ENCODE results near the gene ANO5.
"Not testable (repeated sequence)": the region's sequence is repeated elsewhere in the genome, so short reads cannot be mapped to it uniquely, and the experiment has no call there.

Gene ANO5

DNA sequence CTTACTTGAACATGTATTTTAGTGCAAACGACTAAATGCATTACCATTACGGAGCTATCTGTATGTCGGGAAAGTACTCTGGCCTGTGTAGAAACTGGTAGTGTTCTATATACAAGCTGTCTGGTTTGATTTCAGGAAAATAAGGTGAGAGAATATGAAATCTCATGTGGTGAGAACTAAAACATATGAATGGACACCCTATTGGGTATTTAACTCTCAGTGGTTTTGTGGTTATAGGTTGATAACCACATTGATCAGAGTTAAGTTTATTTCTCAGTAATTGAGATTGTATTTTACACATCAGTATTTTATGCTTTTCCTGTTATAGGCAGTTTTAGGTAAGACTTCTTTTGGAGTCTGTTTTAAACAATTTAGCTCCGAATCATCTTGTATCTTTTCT lies 10.4 kb downstream of the ANO5 start:
- no peak for DNase-seq (ENCODE audit: low read depth)

DNA sequence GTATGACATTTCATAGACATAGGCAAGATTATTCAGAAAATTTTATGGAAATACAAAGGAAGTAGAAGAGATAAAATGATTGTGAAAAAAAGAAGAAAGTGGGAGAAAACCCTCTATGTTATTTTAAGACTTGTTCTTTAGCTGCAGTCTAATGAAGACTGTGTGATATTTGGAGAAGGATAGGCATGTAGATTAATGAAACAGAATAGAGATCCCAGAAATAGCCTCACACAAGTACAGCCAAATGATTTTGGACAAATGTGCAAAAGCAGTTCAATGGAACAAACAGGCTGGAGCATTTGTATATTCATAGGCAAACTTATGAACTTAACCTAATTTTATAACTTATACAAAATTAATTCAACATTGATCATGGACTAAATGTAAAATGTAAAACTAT lies 14.3 kb downstream of the ANO5 start:
- no peak for DNase-seq (ENCODE audit: low read depth)

DNA sequence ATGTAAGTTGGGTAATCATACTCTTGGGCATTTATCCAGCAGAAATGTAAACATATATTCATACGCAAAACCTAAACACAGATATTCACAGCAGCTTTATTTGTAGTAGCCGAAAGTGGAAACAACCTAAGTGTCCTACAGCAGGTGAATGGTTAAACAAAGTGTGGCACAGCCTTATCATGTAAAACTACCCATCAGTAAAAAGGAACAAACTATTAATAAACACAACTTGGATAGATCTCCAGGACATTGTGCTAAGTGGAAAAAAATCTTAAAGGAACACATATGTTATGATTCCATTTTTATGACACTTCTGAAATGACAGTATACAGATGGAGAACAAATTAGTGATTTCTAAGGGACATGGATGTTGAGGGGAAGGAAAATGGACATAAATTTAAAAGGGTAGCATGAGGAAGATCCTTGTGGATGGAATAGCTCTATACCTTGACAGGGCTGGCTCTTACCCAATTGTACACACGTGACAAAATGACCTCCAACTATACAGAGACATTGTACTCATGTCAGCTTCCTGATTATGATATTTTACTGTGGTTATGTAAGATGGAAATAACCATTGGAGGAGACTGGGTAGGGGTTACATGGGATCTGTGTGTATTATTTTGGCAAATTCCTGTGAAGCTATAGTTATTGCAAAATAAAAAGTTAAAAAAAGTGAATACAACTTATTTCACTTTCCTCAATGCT lies 15.4 kb downstream of the ANO5 start:
- DNase-seq (ENCODE audit: low read depth) = no peak

DNA sequence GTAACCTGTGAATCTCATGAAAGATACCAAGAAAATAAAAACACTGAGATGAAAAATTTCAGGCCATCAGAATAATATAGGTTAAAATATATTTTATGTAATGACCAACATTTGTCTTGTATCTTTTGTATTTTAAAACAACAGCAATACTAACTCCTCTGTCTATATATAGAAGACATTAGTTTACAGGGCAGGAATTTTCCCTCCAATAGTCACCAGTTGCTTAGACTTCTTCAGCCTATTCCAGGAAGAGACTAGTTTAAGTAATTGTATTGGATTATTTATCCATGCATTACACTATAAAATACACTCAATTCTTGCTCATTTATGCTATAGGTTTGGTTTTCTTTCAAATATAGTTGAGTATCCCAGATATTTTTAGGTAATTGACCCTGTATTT lies 24.1 kb downstream of the ANO5 start:
- DNase-seq (ENCODE audit: low read depth) = no peak

DNA sequence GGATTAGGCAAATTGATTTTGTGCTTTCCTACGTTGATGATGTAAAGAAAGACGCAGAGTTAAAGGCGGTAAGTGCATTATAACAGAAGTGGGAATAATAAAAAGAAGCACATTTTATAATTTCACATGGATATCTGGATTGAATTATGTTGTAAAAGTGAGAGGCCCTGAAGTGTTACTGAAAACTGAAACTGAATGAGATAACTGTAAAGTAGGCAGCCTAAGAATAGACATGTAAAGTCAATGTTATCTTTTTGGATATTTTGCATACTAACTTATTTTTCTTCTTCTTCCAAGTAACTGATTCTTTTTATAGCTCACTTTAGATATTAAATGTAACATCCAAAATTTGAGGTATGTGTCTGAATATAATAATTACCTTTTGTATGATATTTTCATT lies 28.3 kb downstream of the ANO5 start:
- no peak for DNase-seq (ENCODE audit: low read depth)

DNA sequence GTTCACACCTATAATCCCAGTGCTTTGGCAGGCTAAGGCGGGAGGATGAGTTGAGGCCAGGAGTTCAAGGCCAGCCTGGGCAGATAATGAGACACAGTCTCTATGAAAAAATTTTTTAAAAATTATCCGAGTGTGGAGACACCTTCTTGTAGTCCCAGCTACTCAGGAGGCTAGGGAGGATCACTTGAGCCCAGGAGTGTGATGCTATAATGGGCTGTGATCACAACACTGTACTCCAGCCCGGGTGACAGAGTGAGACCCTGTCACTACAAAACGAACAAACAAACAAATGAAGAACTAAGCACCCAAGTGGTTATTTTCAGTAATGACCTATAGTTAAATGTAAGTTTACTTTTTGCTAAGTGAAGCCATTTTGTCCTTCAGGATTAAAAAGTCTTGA lies 32.3 kb downstream of the ANO5 start:
- DNase-seq (ENCODE audit: low read depth) = no peak

DNA sequence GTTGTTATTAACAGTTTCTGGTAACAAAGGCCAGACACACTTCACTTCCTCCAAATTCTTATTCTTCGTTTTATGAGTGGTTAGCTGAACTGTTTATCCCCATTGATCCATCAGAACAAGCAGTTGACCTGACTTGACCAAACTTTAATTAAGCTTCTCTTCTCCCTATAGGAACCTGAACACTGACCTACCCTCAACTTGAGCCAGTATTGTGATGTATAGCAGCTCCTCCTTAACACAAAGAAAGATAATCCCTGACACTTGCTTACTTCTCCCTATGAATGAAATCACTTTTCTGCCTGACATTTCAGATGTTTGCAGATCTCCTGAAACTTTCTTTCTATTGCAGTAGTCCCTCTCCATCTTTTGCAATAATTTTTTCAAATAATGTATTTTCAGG lies 41.9 kb downstream of the ANO5 start:
- no peak for DNase-seq (ENCODE audit: low read depth)

DNA sequence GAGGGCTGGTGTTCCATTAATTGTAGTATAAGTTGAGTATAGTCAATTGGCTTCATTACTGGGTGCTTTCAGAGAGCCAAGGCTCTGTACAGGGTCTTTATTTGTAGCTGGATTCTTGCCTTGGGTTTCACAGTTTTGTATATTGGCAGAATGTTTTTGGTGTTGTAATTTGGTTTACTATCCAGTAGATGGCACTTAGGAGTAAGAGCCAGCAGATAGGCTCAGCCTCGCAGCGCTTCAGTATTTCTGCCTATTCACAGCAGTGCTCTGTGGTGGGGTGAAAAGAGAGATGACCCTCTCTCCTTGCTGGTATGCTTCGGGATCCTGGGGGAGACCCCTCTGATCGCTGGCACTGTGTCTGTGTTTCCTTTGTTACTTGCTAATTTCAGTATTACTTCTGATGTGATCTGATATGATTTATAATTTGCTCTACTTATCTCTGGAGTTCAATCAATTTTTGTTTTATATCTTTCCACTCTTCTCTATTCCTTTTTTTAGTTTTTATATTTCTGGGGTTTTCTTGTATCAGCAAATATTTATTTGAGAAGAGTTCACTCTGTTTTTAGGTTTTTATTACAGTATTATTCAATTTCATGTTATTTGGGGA lies 52.2 kb downstream of the ANO5 start:
- DNase-seq (ENCODE audit: low read depth) = peak; percentile 9

DNA sequence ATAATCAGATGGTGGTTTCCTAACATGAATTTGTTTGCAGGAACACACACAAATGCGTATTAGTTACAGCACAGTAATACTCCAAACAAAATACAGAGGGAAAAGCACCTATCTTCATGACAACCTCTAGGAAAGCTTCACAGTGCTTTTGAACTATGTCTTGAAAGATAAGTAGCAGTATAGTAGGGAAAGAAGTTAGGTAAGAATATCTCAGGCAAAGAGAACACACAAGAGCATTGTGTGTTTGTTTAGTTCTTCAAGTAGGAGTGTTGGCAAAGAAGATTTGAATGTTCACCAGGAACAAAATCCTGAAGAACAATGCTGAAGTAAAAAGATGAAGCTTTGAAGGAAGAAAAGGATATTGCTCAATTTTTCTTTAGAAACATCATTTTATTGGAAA lies 54.1 kb downstream of the ANO5 start:
- no peak for DNase-seq (ENCODE audit: low read depth)

DNA sequence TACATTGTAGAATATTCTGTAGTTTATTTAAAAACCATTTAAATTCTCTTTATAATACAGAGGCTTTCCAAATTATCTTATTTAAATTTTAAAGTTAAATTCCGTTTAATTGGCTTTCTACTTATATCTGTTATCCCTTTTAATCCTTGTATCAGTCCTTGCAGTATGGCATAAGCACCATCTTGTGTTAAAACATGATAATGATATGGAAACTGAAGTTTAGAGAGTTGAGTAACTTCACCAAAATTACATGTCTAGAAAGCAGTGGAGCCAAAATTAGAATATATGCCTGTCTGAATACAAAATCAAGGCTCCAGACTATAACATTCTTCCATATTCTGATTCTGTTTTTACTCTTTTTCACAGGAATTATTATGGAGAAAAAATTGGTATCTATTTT lies 57.0 kb downstream of the ANO5 start:
- no peak for DNase-seq (ENCODE audit: low read depth)

DNA sequence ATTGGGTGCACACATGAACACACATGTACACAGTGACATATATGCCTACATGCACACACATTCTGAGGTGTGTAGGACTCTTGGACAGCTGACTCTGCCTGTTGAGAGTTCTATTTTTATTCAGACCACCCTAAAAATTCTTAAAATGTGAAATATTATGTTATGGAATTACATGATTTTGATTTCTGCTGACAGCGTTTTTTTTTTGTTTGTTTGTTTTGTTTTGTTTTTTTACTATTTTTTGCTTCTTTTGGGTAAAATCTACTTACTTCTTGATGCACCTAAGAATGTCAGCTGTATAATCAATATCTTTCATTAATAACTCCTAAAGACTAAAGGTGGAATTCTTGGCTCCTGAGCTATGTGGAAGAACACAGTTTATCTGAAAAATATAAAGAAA lies 64.0 kb downstream of the ANO5 start:
- DNase-seq (ENCODE audit: low read depth) = no peak

DNA sequence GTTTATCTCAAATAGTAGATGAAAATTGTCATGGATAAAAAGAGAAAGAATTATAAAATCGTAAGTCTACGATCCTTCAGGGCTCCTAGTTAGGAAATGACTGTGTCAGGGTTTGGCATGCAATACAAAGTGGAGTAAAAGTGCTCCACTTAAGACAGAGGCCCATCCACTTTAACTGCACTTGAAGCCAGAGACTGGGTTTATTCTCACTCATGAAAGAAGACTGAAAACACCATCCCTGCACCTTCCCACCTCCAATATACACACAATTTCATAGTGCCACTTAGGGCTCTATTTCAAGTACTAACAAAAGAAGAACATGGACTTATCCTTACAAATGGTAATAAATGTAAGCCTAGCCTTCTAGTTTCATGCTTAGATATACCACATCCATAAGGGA lies 70.7 kb downstream of the ANO5 start:
- DNase-seq (ENCODE audit: low read depth) = no peak

DNA sequence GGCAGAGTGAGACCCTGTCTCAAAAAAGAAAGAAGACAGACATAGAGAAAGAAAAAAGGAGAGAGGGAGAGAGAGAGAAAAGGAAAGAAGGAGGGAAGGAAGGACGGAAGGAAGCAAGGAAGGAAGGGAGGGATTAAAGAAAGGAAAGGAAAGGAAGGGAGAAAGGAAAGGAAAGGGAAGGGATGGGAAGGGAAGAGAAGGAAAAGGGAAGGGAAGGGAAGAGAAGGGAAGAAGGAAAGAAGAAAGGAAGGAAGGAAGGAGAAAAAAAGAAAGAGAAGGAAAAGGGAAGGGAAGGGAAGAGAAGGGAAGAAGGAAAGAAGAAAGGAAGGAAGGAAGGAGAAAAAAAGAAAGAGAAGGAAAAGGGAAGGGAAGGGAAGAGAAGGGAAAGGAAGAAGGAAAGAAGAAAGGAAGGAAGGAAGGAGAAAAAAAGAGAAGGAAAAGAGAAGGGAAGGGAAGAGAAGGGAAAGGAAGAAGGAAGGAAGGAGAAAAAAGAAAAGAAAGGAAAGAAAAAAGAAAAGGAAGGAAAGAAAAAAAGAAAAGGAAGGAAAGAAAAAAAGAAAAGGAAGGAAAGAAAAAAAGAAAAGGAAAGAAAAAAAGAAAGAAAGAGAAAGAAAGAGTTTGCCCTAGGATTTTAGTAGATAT lies 76.2 kb downstream of the ANO5 start:
- DNase-seq (ENCODE audit: low read depth) = not testable (repeated sequence)

DNA sequence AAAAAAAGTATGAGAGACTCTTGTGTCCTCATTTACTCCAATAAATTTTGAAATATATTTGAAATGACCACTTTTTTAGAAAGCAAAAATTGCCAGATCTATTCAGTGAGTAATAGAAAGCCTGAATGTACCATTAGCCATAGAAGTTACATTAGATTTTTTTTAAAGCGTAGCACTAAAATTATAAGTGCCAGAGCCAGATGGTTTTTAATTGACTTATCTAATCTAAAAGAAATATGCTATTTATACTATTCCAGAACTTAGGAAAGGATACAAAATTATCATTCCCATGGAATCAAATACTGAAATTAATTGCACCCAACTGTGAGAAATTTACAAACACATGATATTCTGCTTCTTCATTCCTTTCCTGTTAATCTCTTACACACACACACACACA lies 80.9 kb downstream of the ANO5 start:
- no peak for DNase-seq (ENCODE audit: low read depth)

DNA sequence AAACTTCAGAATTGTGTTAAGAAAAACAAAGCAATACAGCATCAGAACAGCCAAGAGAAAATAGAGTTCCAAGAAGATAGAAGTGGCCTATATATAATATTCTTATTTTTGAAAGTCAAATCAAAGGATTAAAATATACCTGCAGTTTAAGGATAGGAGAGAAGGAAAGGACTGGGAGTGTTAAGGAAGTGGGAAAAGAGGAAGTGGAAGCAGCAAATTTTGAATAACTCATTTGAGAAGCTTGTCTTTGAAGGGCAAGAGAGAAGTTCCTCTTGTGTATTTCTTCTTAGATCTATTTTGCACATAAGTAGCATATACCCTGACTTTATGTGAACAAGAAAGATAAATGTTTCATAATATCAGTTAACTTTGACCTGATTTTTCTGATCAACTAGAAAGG lies 82.7 kb downstream of the ANO5 start:
- no peak for DNase-seq (ENCODE audit: low read depth)

DNA sequence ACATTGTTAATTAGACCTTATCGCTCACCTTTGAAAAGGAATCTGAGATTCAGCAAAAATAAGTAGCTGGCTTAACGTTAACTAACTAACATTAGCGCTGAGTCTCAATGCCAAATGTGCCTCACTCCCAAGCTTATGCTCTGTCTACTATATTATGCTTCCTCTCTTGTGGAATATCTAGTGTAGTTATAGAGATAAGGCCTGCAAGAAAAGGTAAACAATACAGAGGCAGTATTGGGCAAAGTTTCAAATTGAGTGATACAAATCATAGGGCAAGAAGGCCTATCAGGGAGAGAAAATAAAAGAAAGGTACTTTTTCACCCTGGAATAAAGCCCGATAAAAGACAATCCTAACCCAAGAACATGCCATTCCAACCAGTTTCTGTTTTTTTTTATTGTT lies 83.7 kb downstream of the ANO5 start:
- DNase-seq (ENCODE audit: low read depth) = no peak

DNA sequence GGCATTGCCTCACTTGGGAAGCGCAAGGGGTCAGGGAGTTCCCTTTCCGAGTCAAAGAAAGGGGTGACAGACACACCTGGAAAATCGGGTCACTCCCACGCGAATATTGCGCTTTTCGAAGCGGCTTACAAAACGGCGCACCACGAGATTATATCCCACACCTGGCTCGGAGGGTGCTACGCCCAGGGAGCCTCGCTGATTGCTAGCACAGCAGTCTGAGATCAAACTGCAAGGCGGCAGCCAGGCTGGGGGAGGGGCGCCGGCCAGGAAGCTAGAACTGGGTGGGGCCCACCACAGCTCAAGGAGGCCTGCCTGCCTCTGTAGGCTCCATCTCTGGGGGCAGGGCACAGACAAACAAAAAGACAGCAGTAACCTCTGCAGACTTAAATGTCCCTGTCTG lies 92.1 kb downstream of the ANO5 start:
- DNase-seq (ENCODE audit: low read depth) = not testable (repeated sequence)

DNA sequence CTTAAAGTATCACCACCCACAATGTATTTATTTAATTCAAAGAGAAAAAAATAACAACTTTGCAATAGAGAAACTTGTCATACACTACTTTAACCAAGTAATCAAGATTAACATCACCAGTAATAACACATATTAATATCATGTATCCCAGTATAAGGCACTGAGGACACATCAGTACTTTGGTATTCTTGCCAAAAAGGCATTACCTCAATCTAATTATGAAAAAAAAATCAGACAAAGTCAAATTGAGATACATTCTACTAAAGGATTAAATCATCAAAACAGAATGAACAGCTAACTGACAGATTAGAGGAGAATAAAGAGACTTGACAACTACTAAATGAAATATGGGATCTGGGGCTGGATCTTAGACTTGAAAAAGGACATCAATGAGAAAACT lies 109.5 kb downstream of the ANO5 start:
- no peak for DNase-seq (ENCODE audit: low read depth)

DNA sequence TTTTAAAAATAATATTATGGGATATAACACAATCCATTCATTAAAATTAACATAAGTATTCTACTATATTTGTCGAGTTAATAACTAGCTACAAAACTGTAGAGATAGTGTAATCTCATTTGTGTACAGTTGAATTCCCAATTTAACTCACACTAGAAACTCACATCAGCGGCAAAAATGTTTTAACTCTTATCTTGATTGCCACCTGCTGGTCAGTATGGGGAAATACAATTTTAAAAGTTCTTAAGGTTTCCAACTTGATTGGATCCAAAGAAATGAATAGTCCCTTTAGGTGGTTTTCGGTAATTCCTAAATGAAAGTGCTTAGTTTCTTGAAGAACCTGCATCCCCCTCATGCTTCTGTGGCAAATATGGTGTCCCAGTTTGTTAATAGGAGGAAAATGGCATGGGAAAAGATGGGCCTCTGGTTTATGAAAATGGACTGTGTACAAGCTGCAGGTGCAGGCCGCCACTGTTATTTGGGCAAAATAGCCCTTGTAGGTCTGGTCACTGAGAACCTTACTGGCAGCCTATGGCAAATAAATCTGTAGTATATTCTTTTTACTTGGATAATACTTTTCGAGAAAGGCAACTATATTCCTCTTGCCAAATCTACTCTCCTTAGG lies 111.6 kb downstream of the ANO5 start:
- DNase-seq (ENCODE audit: low read depth) = no peak

DNA sequence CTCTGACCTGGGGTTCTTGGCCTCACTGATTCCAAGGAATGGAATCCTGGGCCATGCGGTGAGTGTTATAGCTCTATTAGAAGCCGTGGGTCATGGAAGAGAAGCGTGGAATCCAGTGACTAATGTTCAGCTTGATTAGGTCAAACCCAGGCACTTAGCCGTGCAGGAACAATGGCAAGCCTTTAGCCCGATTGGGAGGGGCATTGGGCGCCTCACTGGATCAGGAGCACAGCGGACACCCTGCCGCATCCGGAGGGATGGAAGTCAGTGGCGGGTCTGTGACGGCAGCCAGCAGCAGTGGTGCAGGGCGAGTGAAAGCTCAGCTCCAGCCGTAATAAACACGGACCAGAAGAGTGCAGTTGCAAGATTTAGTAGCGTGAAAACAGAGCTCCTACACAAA lies 124.8 kb downstream of the ANO5 start:
- DNase-seq (ENCODE audit: low read depth) = no peak

DNA sequence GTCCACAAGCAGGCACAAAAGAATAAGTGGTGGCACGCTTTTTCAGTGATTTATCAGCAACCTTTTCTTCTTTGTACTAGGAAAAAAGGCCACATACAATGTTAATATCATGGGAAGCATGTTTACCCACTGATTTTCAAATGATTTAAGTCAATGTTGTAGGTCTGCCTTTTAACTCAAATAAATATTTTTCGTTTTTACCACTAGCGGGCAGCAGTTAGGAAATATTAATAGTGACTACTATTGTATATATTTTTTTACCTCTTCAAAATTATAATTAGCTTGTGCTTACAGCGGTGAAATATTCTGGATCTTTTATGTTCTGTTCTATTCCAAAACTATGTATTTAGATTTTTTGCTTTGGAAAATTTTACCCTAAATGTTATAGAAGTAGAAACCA lies 138.9 kb downstream of the ANO5 start:
- DNase-seq (ENCODE audit: low read depth) = no peak

Measured in HS-5 (cell line).